Right lobe of liver (tissue), 6 donors: Measurements from ENCODE around the gene FBXO8. TPM values are rescaled to one million over a fixed set of nuclear protein-coding genes. Genes with fewer than 3 reads are reported as not detected.

Experiments used
- ATAC-seq, 4 donors: fragments of 200-7000 bp; cut with Tn5 transposase; one replicate each; pipeline ENCODE4 v1.9.1; 2020; ENCODE audit warnings: mild to moderate bottlenecking in 4 of 4, moderate library complexity in 4 of 4
- DNase-seq, 3 donors: peaks; one replicate each; pipeline ENCODE4 v3.0.0-alpha.2; 2020
- H3K27ac ChIP-seq, 3 donors: fragments of 200-600 bp; one replicate each; pipeline ENCODE4 v1.8.0; 2022
- H3K27me3 ChIP-seq, 2 donors: fragments of 200-600 bp; one replicate each; pipeline ENCODE4 v1.8.0; 2022
- H3K36me3 ChIP-seq, 4 donors: fragments of 200-600 bp; sonication (generic) in 1 of 4; one replicate each; pipeline versions ENCODE4 v1.5.1 to v1.8.0; 2017 to 2022; ENCODE audit warnings: control low read depth in 1 of 4
- H3K4me1 ChIP-seq, 4 donors: fragments of 200-600 bp; sonication (generic) in 1 of 4; one replicate each; pipeline versions ENCODE4 v1.5.1 to v1.8.0; 2017 to 2022; ENCODE audit warnings: control low read depth in 1 of 4
- H3K4me3 ChIP-seq, 3 donors: fragments of 200-600 bp; one replicate each; pipeline ENCODE4 v1.8.0; 2022
- H3K9me3 ChIP-seq, 4 donors: fragments of 200-600 bp; sonication (generic) in 1 of 4; one replicate each; pipeline versions ENCODE4 v1.5.1 to v1.8.0; 2017 to 2022; ENCODE audit warnings: control low read depth in 1 of 4
- CTCF ChIP-seq, 4 donors: fragments of 200-600 bp in 3 of 4; fragments of 450-650 bp in 1 of 4; IDR thresholded peaks; one replicate each; pipeline versions ENCODE4 v1.5.1 to v1.8.0; 2016 to 2022; ENCODE audit warnings: antibody characterized with exemption in 4 of 4, mild to moderate bottlenecking in 2 of 4
- POLR2A ChIP-seq: fragments of 450-650 bp; IDR thresholded peaks from one replicate; pipeline ENCODE4 v1.6.1; 2017; ENCODE audit warnings: antibody characterized with exemption, mild to moderate bottlenecking
- WGBS: methylation state at CpG from one replicate; pipeline ENCODE4 v1.1.6; 2018; ENCODE audit warnings: low coverage, low lambda C conversion rate; ENCODE audit not compliant: insufficient coverage; ENCODE audit errors: missing lambda C conversion rate; 5-methylcytosine and 5-hydroxymethylcytosine counted together
- intact Hi-C, 2 donors: fragments of 100-400 bp; cut with DNase I; formaldehyde crosslinking; loops; one replicate each; pipeline versions ENCODE4 v1.11.2 to v1.14.1; 2022
- total RNA-seq, 6 experiments: library from RNA; depleted of rRNA in 2 of 6; stranded (reverse); fragments of >200 nt in 2 of 6; fragmentation: NEBNext Ultra II Directional in 3 of 6; extraction: Animal tissue kit (Norgen Biotek cat#: 25700) in 3 of 6; gene quantifications; one replicate each; pipeline versions ENCODE4 v1.1.0 to v1.2.4, GENCODE V29; 2016 to 2023
- donor health status: DM: no; HTN: yes; CAD: no.
- donor health status: DM: no; HTN: no; CAD: no.
- donor health status: DM: no; HTN: no; CAD: no.
- donor health status: DM: no; HTN: yes; CAD: no.
- donor health status: DM: no; HTN: yes; CAD: no.

Gene FBXO8
- total RNA-seq, 6 experiments from 2014 or later = 22.9 to 73.3 (median 29.3) TPM

DNA sequence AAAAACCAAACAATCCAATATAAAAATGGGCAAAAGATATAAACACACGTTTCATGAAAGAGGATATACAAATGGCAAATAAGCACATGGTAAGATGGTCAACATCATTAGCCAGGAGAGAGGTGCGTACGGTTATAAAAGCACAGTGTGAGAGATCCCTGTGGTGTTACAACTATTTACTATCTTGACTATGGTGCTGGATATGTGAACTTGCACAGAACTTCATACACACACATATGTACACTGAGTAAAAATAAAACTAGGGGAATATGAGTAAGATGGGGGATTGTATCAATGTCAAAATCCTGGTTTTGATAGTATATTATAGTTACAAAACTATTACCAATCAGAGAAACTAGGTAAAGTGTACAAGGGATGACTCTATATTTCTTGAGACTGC, 8.4 kb downstream of the FBXO8 start:
- Histone ChIP-seq H3K4me1 (no peaks in the 10 kb centered on the region), H3K27ac (no peak overlapping the region), H3K36me3 (no peaks in the 10 kb centered on the region), H3K27me3 (no peaks in the 10 kb centered on the region), H3K4me3 (no peak overlapping the region), H3K9me3 (no peaks in the 10 kb centered on the region)
- DNase-seq = no peak
- 88% methylated on average over 3 of the region's 3 CpGs for WGBS
- intact Hi-C loops = no loop called here
- TF ChIP-seq POLR2A (no peak), CTCF (IDR thresholded peaks at IDR 0.05) (no peak)
- no peak for ATAC-seq

- DNase-seq (no peak), ATAC-seq (no peak)
- TF ChIP-seq POLR2A (no peak), CTCF (IDR thresholded peaks at IDR 0.05) (no peak)
- no peaks in the 10 kb centered on the region for H3K27me3 ChIP-seq
- H3K36me3 ChIP-seq = no peaks in the 10 kb centered on the region
- H3K27ac ChIP-seq = no peak overlapping the region
- H3K4me1 ChIP-seq = no peaks in the 10 kb centered on the region
- WGBS = 73% methylated on average over 3 of the region's 3 CpGs
- no peak overlapping the region for H3K4me3 ChIP-seq
- H3K9me3 ChIP-seq = no peaks in the 10 kb centered on the region
- intact Hi-C loops = no loop called here
Observed at GRCh38 chr4:174274436-174274835, 9.0 kb downstream of the FBXO8 start.

GRCh38 chr4:174273930-174274329, 9.5 kb downstream of the FBXO8 start:
- no peak overlapping the region for H3K27ac ChIP-seq
- no peak for TF ChIP-seq POLR2A
- TF ChIP-seq CTCF (IDR thresholded peaks at IDR 0.05) = no peak
- ATAC-seq (no peak), DNase-seq (no peak)
- WGBS = 87% methylated on average over 5 of the region's 5 CpGs
- no peaks in the 10 kb centered on the region for H3K9me3 ChIP-seq
- H3K4me3 ChIP-seq = no peak overlapping the region
- intact Hi-C loops = no loop called here
- no peaks in the 10 kb centered on the region for H3K4me1 ChIP-seq
- H3K36me3 ChIP-seq = no peaks in the 10 kb centered on the region
- no peaks in the 10 kb centered on the region for H3K27me3 ChIP-seq

- TF ChIP-seq CTCF (IDR thresholded peaks at IDR 0.05) (no peak), POLR2A (no peak)
- Histone ChIP-seq H3K9me3 (no peaks in the 10 kb centered on the region), H3K4me3 (no peak overlapping the region), H3K27me3 (no peaks in the 10 kb centered on the region), H3K27ac (no peak overlapping the region), H3K4me1 (peaks cover 0 to 21% (median 10%) of the 10 kb centered on the region in 4 donors), H3K36me3 (no peaks in the 10 kb centered on the region)
- 81% methylated on average over 2 of the region's 2 CpGs for WGBS
- no peak for ATAC-seq
- intact Hi-C loops = no loop called here
- no peak for DNase-seq
Observed at GRCh38 chr4:174266416-174266815, 17.1 kb downstream of the FBXO8 start.

DNA sequence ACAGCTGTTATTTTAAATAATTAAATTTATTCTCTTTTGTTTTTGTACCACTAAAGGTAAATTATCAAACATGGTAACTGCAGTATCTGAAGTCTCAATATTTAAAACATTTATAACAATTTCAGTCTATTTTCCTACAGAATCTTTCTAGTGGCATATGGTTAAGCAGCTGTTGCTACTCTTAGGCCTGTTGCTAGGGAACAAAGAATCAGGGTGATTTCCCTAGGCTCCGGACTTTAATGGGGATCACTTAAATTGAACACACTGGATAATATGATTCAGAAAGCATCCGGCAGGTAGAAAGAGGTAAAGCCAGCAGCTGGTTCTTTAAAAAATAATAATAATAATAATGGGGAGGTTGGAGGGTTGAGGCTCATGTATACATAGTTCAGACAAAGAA, 17.6 kb downstream of the FBXO8 start:
- no peak overlapping the region for H3K27ac ChIP-seq
- H3K4me1 ChIP-seq = peaks cover 0 to 23% (median 11%) of the 10 kb centered on the region in 4 donors
- intact Hi-C loops = no loop called here
- no peaks in the 10 kb centered on the region for H3K27me3 ChIP-seq
- WGBS = 74% methylated on average over 2 of the region's 2 CpGs
- H3K9me3 ChIP-seq = no peaks in the 10 kb centered on the region
- DNase-seq (no peak), ATAC-seq (no peak)
- no peak overlapping the region for H3K4me3 ChIP-seq
- TF ChIP-seq POLR2A (no peak), CTCF (IDR thresholded peaks at IDR 0.05) (no peak)
- H3K36me3 ChIP-seq = no peaks in the 10 kb centered on the region
